DND-41 (cell line): Measurements from ENCODE around the gene DYNC1I1.

Experiments used
- EZH2 ChIP-seq: IDR thresholded peaks from 3 replicates; pipeline ENCODE4 v1.6.1; 2012; ENCODE audit warnings: borderline replicate concordance, low read depth, mild to moderate bottlenecking, moderate library complexity, low read length, inconsistent platforms; ENCODE audit not compliant: severe bottlenecking
- TF ChIP-seq, protein P1 (sequence below): IDR thresholded peaks from 2 replicates; pipeline ENCODE4 v1.5.1; 2012; ENCODE audit warnings: borderline replicate concordance, low read length, moderate library complexity, mild to moderate bottlenecking; ENCODE audit not compliant: poor library complexity, severe bottlenecking; ENCODE audit errors: extremely low read depth

DNA sequence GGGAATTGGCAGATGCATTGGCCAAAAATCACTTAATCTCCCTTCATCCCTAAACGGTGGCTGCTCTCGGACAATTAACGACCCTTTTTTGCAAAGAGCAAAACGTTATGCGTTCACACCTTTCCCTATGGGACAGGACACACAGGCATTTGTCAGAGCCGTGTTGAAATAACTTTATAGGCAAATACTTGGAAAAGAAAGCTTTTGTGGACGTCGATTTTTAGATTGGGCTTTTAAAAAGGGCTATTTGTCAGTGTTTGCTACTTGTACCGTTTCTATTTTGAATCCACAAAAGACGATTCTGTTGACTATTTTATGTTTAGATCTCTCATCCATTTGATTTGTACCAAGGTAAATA is 304.0 kb downstream of the DYNC1I1 start:
- TF ChIP-seq, protein P1, sequence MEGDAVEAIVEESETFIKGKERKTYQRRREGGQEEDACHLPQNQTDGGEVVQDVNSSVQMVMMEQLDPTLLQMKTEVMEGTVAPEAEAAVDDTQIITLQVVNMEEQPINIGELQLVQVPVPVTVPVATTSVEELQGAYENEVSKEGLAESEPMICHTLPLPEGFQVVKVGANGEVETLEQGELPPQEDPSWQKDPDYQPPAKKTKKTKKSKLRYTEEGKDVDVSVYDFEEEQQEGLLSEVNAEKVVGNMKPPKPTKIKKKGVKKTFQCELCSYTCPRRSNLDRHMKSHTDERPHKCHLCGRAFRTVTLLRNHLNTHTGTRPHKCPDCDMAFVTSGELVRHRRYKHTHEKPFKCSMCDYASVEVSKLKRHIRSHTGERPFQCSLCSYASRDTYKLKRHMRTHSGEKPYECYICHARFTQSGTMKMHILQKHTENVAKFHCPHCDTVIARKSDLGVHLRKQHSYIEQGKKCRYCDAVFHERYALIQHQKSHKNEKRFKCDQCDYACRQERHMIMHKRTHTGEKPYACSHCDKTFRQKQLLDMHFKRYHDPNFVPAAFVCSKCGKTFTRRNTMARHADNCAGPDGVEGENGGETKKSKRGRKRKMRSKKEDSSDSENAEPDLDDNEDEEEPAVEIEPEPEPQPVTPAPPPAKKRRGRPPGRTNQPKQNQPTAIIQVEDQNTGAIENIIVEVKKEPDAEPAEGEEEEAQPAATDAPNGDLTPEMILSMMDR, result no peak
- TF ChIP-seq EZH2, result no peak
